Panc1 (cell line): Measurements from ENCODE around the gene LIX1L. TPM values are rescaled to one million over a fixed set of nuclear protein-coding genes. Genes with fewer than 3 reads are reported as not detected.
A peak's percentile ranks its signal among the peaks of the same experiment; 100 is the strongest.

Experiments used
- ATAC-seq: fragments of 200-7000 bp; cut with Tn5 transposase; 2 replicates; pipeline ENCODE4 v1.9.1; 2020; ENCODE audit warnings: mild to moderate bottlenecking, moderate library complexity
- BruUV-seq: library from RNA; stranded (reverse); fragments of 400-500 nt; replicated peaks from 2 replicates; lab custom pipeline; 2021; lab: Mats Ljungman, UMichigan
- CTCF ChIA-PET: fragments of 300-600 bp; sonication (Branson Sonifier 250); formaldehyde crosslinking; loops from one replicate; lab custom pipeline; 2022; ENCODE audit warnings: antibody characterized with exemption; lab: Charles Lee
- POLR2A ChIA-PET: fragments of 300-600 bp; sonication (Branson Sonifier 250); formaldehyde crosslinking; loops from one replicate; lab custom pipeline; 2022; ENCODE audit warnings: antibody characterized with exemption; lab: Charles Lee
- DNase-seq: peaks from one replicate; pipeline ENCODE4 v3.0.0-alpha.2; 2010; ENCODE audit warnings: low read depth, low spot score
- H3K27ac ChIP-seq: 2 replicates; pipeline ENCODE4 v1.5.1; 2011; ENCODE audit warnings: mild to moderate bottlenecking, low read length, inconsistent platforms
- H3K27me3 ChIP-seq: fragments of 200-500 bp; sonication (Bioruptor generic); 2 replicates; pipeline ENCODE4 v1.6.0; 2014; ENCODE audit warnings: low read length, inconsistent platforms; ENCODE audit not compliant: control insufficient read depth, insufficient read depth
- H3K36me3 ChIP-seq: fragments of 200-500 bp; sonication (Bioruptor generic); 2 replicates; pipeline ENCODE4 v1.5.1; 2014; ENCODE audit warnings: inconsistent platforms, mild to moderate bottlenecking, low read length, moderate library complexity; ENCODE audit not compliant: control insufficient read depth, insufficient read depth
- H3K4me1 ChIP-seq: 2 replicates; pipeline ENCODE4 v1.5.1; 2011; ENCODE audit warnings: inconsistent platforms, mild to moderate bottlenecking, low read length, moderate library complexity; ENCODE audit not compliant: control insufficient read depth, insufficient read depth
- H3K4me3 ChIP-seq, 2 experiments: 2 replicates each; pipeline ENCODE4 v1.5.1; 2011 to 2012; ENCODE audit warnings: low read depth in 2 of 2, low read length in 2 of 2, mild to moderate bottlenecking in 2 of 2, inconsistent platforms in 1 of 2, moderate library complexity in 1 of 2
- H3K9me3 ChIP-seq: fragments of 200-500 bp; sonication (Bioruptor generic); 2 replicates; pipeline ENCODE4 v1.5.1; 2014; ENCODE audit warnings: low read depth, mild to moderate bottlenecking, inconsistent platforms, low read length, moderate library complexity; ENCODE audit not compliant: control insufficient read depth, insufficient read depth
- CTCF ChIP-seq: fragments of 450-650 bp; IDR thresholded peaks from 2 replicates; pipeline ENCODE4 v1.5.1; 2017; ENCODE audit warnings: mild to moderate bottlenecking
- POLR2AphosphoS5 ChIP-seq: IDR thresholded peaks from 2 replicates; pipeline ENCODE4 v1.6.1; 2012; ENCODE audit warnings: mild to moderate bottlenecking, low read depth, low read length, moderate library complexity
- SIN3A ChIP-seq: IDR thresholded peaks from 2 replicates; pipeline ENCODE4 v1.6.1; 2012; ENCODE audit warnings: low read depth, mild to moderate bottlenecking, low read length, moderate library complexity, borderline replicate concordance; ENCODE audit not compliant: insufficient read depth
- TCF7L2 ChIP-seq: IDR thresholded peaks from 2 replicates; pipeline ENCODE4 v1.6.1; 2011; ENCODE audit warnings: mild to moderate bottlenecking, low read depth, low read length, inconsistent platforms
- in situ Hi-C: cut with HindIII; loops from 2 replicates; pipeline ENCODE4 v1.10.0; 2016; ENCODE audit warnings: low sequenced_read_pairs, low pct_unique_long_range_greater_than_20kb
- intact Hi-C: fragments of 100-400 bp; cut with micrococcal nuclease; formaldehyde crosslinking; loops from one replicate; pipeline ENCODE4 v1.10.0; 2022; ENCODE audit not compliant: unreplicated experiment
- total RNA-seq: library from RNA; stranded (reverse); gene quantifications from one replicate; pipeline ENCODE4 v1.2.1, GENCODE V29; 2021; ENCODE audit not compliant: unreplicated experiment
- TF ChIP-seq, protein P1 (sequence below), 2 experiments: IDR thresholded peaks; 2 replicates each; pipeline ENCODE4 v1.6.1; 2011 to 2012; ENCODE audit warnings: low read depth in 2 of 2, control low read depth in 1 of 2, low read length in 1 of 2, mild to moderate bottlenecking in 1 of 2, moderate library complexity in 1 of 2; ENCODE audit not compliant: insufficient read depth in 1 of 2

The LIX1L gene
- total RNA-seq, 1 experiment from 2014 or later, result 23.3 TPM

GRCh38 chr1:145898756-145899155 is 59.1 kb downstream of the LIX1L start:
- no TSS peak for BruUV-seq
- Histone ChIP-seq H3K27ac (peak overlapping the region; percentile 39; the same call in 1 of the 2 replicates), H3K9me3 (no peaks in the 10 kb centered on the region), H3K4me3 (no peak overlapping the region), H3K27me3 (no peaks in the 10 kb centered on the region), H3K36me3 (no peaks in the 10 kb centered on the region), H3K4me1 (no peaks in the 10 kb centered on the region)
- ATAC-seq (peak; percentile 66; the same call in 1 of the 2 replicates), DNase-seq (no peak)
- in situ Hi-C loops, result no loop called here
- intact Hi-C loops, result no loop called here
- ChIA-PET POLR2A (no interaction called here), CTCF (no interaction called here)
- no peak for TF ChIP-seq POLR2AphosphoS5
- TF ChIP-seq SIN3A, result no peak
- TF ChIP-seq TCF7L2, result no peak
- TF ChIP-seq, protein P1, sequence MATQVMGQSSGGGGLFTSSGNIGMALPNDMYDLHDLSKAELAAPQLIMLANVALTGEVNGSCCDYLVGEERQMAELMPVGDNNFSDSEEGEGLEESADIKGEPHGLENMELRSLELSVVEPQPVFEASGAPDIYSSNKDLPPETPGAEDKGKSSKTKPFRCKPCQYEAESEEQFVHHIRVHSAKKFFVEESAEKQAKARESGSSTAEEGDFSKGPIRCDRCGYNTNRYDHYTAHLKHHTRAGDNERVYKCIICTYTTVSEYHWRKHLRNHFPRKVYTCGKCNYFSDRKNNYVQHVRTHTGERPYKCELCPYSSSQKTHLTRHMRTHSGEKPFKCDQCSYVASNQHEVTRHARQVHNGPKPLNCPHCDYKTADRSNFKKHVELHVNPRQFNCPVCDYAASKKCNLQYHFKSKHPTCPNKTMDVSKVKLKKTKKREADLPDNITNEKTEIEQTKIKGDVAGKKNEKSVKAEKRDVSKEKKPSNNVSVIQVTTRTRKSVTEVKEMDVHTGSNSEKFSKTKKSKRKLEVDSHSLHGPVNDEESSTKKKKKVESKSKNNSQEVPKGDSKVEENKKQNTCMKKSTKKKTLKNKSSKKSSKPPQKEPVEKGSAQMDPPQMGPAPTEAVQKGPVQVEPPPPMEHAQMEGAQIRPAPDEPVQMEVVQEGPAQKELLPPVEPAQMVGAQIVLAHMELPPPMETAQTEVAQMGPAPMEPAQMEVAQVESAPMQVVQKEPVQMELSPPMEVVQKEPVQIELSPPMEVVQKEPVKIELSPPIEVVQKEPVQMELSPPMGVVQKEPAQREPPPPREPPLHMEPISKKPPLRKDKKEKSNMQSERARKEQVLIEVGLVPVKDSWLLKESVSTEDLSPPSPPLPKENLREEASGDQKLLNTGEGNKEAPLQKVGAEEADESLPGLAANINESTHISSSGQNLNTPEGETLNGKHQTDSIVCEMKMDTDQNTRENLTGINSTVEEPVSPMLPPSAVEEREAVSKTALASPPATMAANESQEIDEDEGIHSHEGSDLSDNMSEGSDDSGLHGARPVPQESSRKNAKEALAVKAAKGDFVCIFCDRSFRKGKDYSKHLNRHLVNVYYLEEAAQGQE (IDR thresholded peaks at IDR 0.05; ENCODE audit: insufficient read depth in 1 of 2, low read depth in 2 of 2, low read length in 1 of 2), result no peak
- TF ChIP-seq CTCF, result no peak

DNA sequence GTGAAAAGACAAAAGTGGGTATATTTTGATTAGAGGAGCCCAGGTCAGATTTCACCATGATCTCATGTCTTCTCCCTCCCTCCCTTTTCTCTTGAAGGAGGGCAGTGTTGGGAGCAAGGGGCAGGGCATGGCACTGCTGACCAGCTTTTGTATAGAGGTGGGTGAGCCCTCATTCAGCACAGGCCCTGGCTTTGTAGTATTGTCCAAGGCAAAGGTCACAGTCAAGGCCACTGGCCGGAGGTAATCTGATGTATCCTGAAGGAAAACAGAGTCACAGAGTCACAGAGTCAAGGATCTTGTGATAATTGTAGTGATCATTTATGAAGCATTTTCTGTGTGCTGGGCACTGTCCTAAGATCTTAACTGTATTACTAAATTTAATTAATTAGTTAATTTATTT is 59.8 kb downstream of the LIX1L start:
- H3K4me1 ChIP-seq, result peaks cover 6% of the 10 kb centered on the region
- no peak overlapping the region for H3K27ac ChIP-seq
- no peak overlapping the region for H3K4me3 ChIP-seq
- DNase-seq (no peak), ATAC-seq (no peak)
- no TSS peak for BruUV-seq
- TF ChIP-seq SIN3A (no peak), TCF7L2 (no peak), CTCF (no peak), POLR2AphosphoS5 (no peak)
- TF ChIP-seq, protein P1 (IDR thresholded peaks at IDR 0.05; ENCODE audit: insufficient read depth in 1 of 2, low read depth in 2 of 2, low read length in 1 of 2), result no peak
- H3K9me3 ChIP-seq, result no peaks in the 10 kb centered on the region
- intact Hi-C loops (no loop called here), in situ Hi-C loops (no loop called here)
- no peaks in the 10 kb centered on the region for H3K36me3 ChIP-seq
- CTCF ChIA-PET, result no interaction called here
- H3K27me3 ChIP-seq, result no peaks in the 10 kb centered on the region
- POLR2A ChIA-PET, result no interaction called here
